DOHH2 (cell line): ENCODE results near the gene DOCK1.

ENCODE experiments used
- EZH2phosphoT487 ChIP-seq: fragments of 200-600 bp; sonication (generic); IDR thresholded peaks from 2 replicates; pipeline ENCODE4 v1.6.1; 2017; ENCODE audit warnings: borderline replicate concordance, mild to moderate bottlenecking, antibody characterized with exemption, low read length, moderate library complexity, mixed read lengths
- TF ChIP-seq, protein P1 (sequence below): fragments of 200-600 bp; sonication (generic); IDR thresholded peaks from one replicate; pipeline ENCODE4 v1.5.1; 2014; ENCODE audit warnings: antibody characterized with exemption, mild to moderate bottlenecking, low read depth, low read length; ENCODE audit not compliant: poor library complexity, severe bottlenecking

DNA sequence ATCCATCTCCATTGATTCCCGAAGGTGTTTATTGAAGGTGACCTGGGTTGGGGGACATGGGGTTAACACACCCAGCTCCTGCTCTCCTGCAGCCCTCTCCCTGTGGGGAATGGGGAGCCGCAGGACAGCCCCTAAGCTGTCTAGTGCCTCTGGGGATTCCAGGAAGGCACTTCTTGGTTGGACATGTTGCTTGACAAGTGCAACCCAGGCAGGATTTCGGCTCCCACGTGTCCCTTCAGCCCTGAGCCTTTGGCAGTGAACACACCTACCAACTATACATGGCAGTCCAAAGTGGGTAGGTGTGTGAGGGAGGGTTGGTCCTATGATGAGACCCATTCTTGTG, 43.9 kb downstream of the DOCK1 start:
- TF ChIP-seq, protein P1, sequence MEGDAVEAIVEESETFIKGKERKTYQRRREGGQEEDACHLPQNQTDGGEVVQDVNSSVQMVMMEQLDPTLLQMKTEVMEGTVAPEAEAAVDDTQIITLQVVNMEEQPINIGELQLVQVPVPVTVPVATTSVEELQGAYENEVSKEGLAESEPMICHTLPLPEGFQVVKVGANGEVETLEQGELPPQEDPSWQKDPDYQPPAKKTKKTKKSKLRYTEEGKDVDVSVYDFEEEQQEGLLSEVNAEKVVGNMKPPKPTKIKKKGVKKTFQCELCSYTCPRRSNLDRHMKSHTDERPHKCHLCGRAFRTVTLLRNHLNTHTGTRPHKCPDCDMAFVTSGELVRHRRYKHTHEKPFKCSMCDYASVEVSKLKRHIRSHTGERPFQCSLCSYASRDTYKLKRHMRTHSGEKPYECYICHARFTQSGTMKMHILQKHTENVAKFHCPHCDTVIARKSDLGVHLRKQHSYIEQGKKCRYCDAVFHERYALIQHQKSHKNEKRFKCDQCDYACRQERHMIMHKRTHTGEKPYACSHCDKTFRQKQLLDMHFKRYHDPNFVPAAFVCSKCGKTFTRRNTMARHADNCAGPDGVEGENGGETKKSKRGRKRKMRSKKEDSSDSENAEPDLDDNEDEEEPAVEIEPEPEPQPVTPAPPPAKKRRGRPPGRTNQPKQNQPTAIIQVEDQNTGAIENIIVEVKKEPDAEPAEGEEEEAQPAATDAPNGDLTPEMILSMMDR, result no peak
- TF ChIP-seq EZH2phosphoT487, result no peak
